ENCODE results near the gene USH2A. TPM values are rescaled to one million over a fixed set of nuclear protein-coding genes. Genes with fewer than 3 reads are reported as not detected.

Gene USH2A
- total RNA-seq, 4 donors from 2014 or later, result under 0.01 TPM; not detected in 3

- WGBS, 2 donors (ENCODE audit: low coverage in 1 of 2), result 59 to 72% methylated on average over 6 to 8 of the region's 8 CpGs
- in situ Hi-C loops (cut with MboI; ENCODE audit: low pct_ligation_motif_present in 1 of 4, low pct_unique_long_range_greater_than_20kb in 1 of 4, low sequenced_read_pairs in 3 of 4) (no loop called here), intact Hi-C loops (cut with DNase I; ENCODE audit: low total_unique reads) (no loop called here)
- TF ChIP-seq EP300 (IDR thresholded peaks at IDR 0.05; ENCODE audit: low read depth) (no peak), CTCF (IDR thresholded peaks at IDR 0.05) (no peak), POLR2A (IDR thresholded peaks at IDR 0.05) (no peak), POLR2AphosphoS5 (IDR thresholded peaks at IDR 0.05) (no peak)
- no peak for DNase-seq
- no peaks in the 10 kb centered on the region for H3K9me3 ChIP-seq
- no peaks in the 10 kb centered on the region for H3K4me1 ChIP-seq
- H3K27me3 ChIP-seq, result no peaks in the 10 kb centered on the region
- H3K36me3 ChIP-seq, result no peaks in the 10 kb centered on the region
- H3K27ac ChIP-seq, result no peak overlapping the region
- no peak overlapping the region for H3K4me3 ChIP-seq
These were observed 630.8 kb downstream of the USH2A start for GRCh38 chr1:215792446-215792845.

GRCh38 chr1:215789981-215790380 lies 633.3 kb downstream of the USH2A start:
- Histone ChIP-seq H3K27me3 (no peaks in the 10 kb centered on the region), H3K27ac (no peak overlapping the region), H3K4me3 (no peak overlapping the region), H3K4me1 (no peaks in the 10 kb centered on the region), H3K9me3 (no peaks in the 10 kb centered on the region), H3K36me3 (no peaks in the 10 kb centered on the region)
- DNase-seq, result no peak
- in situ Hi-C loops (cut with MboI; ENCODE audit: low pct_ligation_motif_present in 1 of 4, low pct_unique_long_range_greater_than_20kb in 1 of 4, low sequenced_read_pairs in 3 of 4), result no loop called here
- TF ChIP-seq POLR2A (IDR thresholded peaks at IDR 0.05), result no peak
- TF ChIP-seq CTCF (IDR thresholded peaks at IDR 0.05), result no peak
- TF ChIP-seq POLR2AphosphoS5 (IDR thresholded peaks at IDR 0.05), result no peak
- no peak for TF ChIP-seq EP300 (IDR thresholded peaks at IDR 0.05; ENCODE audit: low read depth)
- WGBS, 2 donors (ENCODE audit: low coverage in 1 of 2), result 82 to 94% methylated on average over 3 of the region's 3 CpGs
- intact Hi-C loops (cut with DNase I; ENCODE audit: low total_unique reads), result no loop called here

GRCh38 chr1:215786997-215787396 lies 636.3 kb downstream of the USH2A start:
- H3K27ac ChIP-seq, result no peak overlapping the region
- H3K4me1 ChIP-seq, result no peaks in the 10 kb centered on the region
- H3K36me3 ChIP-seq, result no peaks in the 10 kb centered on the region
- in situ Hi-C loops (cut with MboI; ENCODE audit: low pct_ligation_motif_present in 1 of 4, low pct_unique_long_range_greater_than_20kb in 1 of 4, low sequenced_read_pairs in 3 of 4), result no loop called here
- intact Hi-C loops (cut with DNase I; ENCODE audit: low total_unique reads), result no loop called here
- TF ChIP-seq CTCF (IDR thresholded peaks at IDR 0.05) (no peak), POLR2A (IDR thresholded peaks at IDR 0.05) (no peak), EP300 (IDR thresholded peaks at IDR 0.05; ENCODE audit: low read depth) (no peak), POLR2AphosphoS5 (IDR thresholded peaks at IDR 0.05) (no peak)
- no peak for DNase-seq
- no peak overlapping the region for H3K4me3 ChIP-seq
- no peaks in the 10 kb centered on the region for H3K27me3 ChIP-seq
- no peaks in the 10 kb centered on the region for H3K9me3 ChIP-seq

GRCh38 chr1:215780641-215781040 lies 642.6 kb downstream of the USH2A start:
- Histone ChIP-seq H3K27ac (no peak overlapping the region), H3K4me1 (no peaks in the 10 kb centered on the region), H3K9me3 (no peaks in the 10 kb centered on the region), H3K27me3 (no peaks in the 10 kb centered on the region), H3K4me3 (no peak overlapping the region), H3K36me3 (no peaks in the 10 kb centered on the region)
- TF ChIP-seq POLR2AphosphoS5 (IDR thresholded peaks at IDR 0.05) (no peak), POLR2A (IDR thresholded peaks at IDR 0.05) (no peak), CTCF (IDR thresholded peaks at IDR 0.05) (no peak), EP300 (IDR thresholded peaks at IDR 0.05; ENCODE audit: low read depth) (no peak)
- DNase-seq, result no peak
- intact Hi-C loops (cut with DNase I; ENCODE audit: low total_unique reads), result no loop called here
- in situ Hi-C loops (cut with MboI; ENCODE audit: low pct_ligation_motif_present in 1 of 4, low pct_unique_long_range_greater_than_20kb in 1 of 4, low sequenced_read_pairs in 3 of 4), result no loop called here

Data from transverse colon (tissue), 4 donors.